ENCODE results near the gene ROR1. TPM values are rescaled to one million over a fixed set of nuclear protein-coding genes. Genes with fewer than 3 reads are reported as not detected.

ROR1 gene
- total and polyA plus RNA-seq, 2 donors (not counting 1 experiment from before 2014, with no cell fraction given): 0.46 to 16.0 TPM

- no peak for TF ChIP-seq EZH2 (IDR thresholded peaks at IDR 0.05; ENCODE audit: borderline replicate concordance, insufficient read depth, low read depth, low read length, poor library complexity, severe bottlenecking)
- TF ChIP-seq, protein P1, sequence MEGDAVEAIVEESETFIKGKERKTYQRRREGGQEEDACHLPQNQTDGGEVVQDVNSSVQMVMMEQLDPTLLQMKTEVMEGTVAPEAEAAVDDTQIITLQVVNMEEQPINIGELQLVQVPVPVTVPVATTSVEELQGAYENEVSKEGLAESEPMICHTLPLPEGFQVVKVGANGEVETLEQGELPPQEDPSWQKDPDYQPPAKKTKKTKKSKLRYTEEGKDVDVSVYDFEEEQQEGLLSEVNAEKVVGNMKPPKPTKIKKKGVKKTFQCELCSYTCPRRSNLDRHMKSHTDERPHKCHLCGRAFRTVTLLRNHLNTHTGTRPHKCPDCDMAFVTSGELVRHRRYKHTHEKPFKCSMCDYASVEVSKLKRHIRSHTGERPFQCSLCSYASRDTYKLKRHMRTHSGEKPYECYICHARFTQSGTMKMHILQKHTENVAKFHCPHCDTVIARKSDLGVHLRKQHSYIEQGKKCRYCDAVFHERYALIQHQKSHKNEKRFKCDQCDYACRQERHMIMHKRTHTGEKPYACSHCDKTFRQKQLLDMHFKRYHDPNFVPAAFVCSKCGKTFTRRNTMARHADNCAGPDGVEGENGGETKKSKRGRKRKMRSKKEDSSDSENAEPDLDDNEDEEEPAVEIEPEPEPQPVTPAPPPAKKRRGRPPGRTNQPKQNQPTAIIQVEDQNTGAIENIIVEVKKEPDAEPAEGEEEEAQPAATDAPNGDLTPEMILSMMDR (IDR thresholded peaks at IDR 0.05): no peak
- 84% methylated on average over 7 of the region's 7 CpGs for whole genome bisulfite sequencing (ENCODE audit: insufficient coverage)
- H3K4me2 ChIP-seq (replicated peaks; ENCODE audit: low read depth, low read length, poor library complexity, severe bottlenecking): no peak overlapping the region
- no peak overlapping the region for H3K4me3 ChIP-seq (ENCODE audit: control extremely low read depth in 1 of 5, extremely low read depth in 1 of 5, insufficient read depth in 1 of 5, low read depth in 2 of 5, low read length in 4 of 5)
- POLR2A ChIA-PET: no interaction called here
- no peak for DNase-seq
- H3K9me3 ChIP-seq (ENCODE audit: control extremely low read depth in 1 of 3, control insufficient read depth in 2 of 3, insufficient read depth in 1 of 3, low read length in 2 of 3): peaks cover 0 to 3% (median 0%) of the 10 kb centered on the region in 3 donors
- H2AFZ ChIP-seq (ENCODE audit: insufficient read depth, low read depth, low read length, poor library complexity, severe bottlenecking): no peak overlapping the region
- Mint-ChIP-seq H3K4me3 (no peak overlapping the region), H3K4me1 (no peaks in the 10 kb centered on the region), H3K27me3 (peaks cover 11% of the 10 kb centered on the region), H3K9me3 (ENCODE audit: insufficient read depth) (no peaks in the 10 kb centered on the region), H3K27ac (no peak overlapping the region)
- no peaks in the 10 kb centered on the region for H3K79me2 ChIP-seq (ENCODE audit: control insufficient read depth, insufficient read depth, low read length)
- H3K27ac ChIP-seq (ENCODE audit: low read length in 2 of 2): no peak overlapping the region
- no peaks in the 10 kb centered on the region for H3K36me3 ChIP-seq (replicated peaks in 1 of 2; ENCODE audit: control extremely low read depth in 1 of 2, control insufficient read depth in 1 of 2, extremely low read depth in 1 of 2, insufficient read depth in 2 of 2, low read length in 1 of 2)
- H3K27me3 ChIP-seq (replicated peaks in 1 of 4; ENCODE audit: control extremely low read depth in 1 of 4, control insufficient read depth in 3 of 4, insufficient read depth in 4 of 4, low read length in 3 of 4): peaks cover 0 to 3% (median 0%) of the 10 kb centered on the region in 4 experiments
- no peaks in the 10 kb centered on the region for H3K4me1 ChIP-seq (ENCODE audit: control insufficient read depth in 2 of 2, insufficient read depth in 2 of 2, low read length in 2 of 2)
- CTCF ChIA-PET: interaction anchor here (1.3 kb wide), 1 partner anchor 120 kb away, joined by 4 read pairs; no protein-coding TSS in a partner anchor
- H4K20me1 ChIP-seq (ENCODE audit: control insufficient read depth, insufficient read depth, low read length, poor library complexity, severe bottlenecking): no peaks in the 10 kb centered on the region
- ATAC-seq (ENCODE audit: low read depth): no peak
- intact Hi-C loops (cut with micrococcal nuclease): no loop called here
- H3K9ac ChIP-seq (ENCODE audit: low read length): no peak overlapping the region
Observed at GRCh38 chr1:63794939-63795378, 21.1 kb downstream of the ROR1 start.

- Mint-ChIP-seq H3K4me3 (no peak overlapping the region), H3K4me1 (no peaks in the 10 kb centered on the region), H3K27me3 (peaks cover 9% of the 10 kb centered on the region), H3K9me3 (ENCODE audit: insufficient read depth) (no peaks in the 10 kb centered on the region), H3K27ac (no peak overlapping the region)
- CTCF ChIA-PET: interaction anchor here (0.5 to 1.3 kb wide), 2 partner anchors 119 to 240 kb away, joined by 4 read pairs; no protein-coding TSS in a partner anchor
- no peak overlapping the region for H2AFZ ChIP-seq (ENCODE audit: insufficient read depth, low read depth, low read length, poor library complexity, severe bottlenecking)
- H3K4me1 ChIP-seq (ENCODE audit: control insufficient read depth in 2 of 2, insufficient read depth in 2 of 2, low read length in 2 of 2): no peaks in the 10 kb centered on the region
- no peak overlapping the region for H3K27ac ChIP-seq (ENCODE audit: low read length in 2 of 2)
- no peak overlapping the region for H3K9ac ChIP-seq (ENCODE audit: low read length)
- H3K4me2 ChIP-seq (replicated peaks; ENCODE audit: low read depth, low read length, poor library complexity, severe bottlenecking): no peak overlapping the region
- TF ChIP-seq, protein P1 (IDR thresholded peaks at IDR 0.05): no peak
- no peak for TF ChIP-seq EZH2 (IDR thresholded peaks at IDR 0.05; ENCODE audit: borderline replicate concordance, insufficient read depth, low read depth, low read length, poor library complexity, severe bottlenecking)
- intact Hi-C loops (cut with micrococcal nuclease): no loop called here
- POLR2A ChIA-PET: no interaction called here
- no peaks in the 10 kb centered on the region for H3K36me3 ChIP-seq (replicated peaks in 1 of 2; ENCODE audit: control extremely low read depth in 1 of 2, control insufficient read depth in 1 of 2, extremely low read depth in 1 of 2, insufficient read depth in 2 of 2, low read length in 1 of 2)
- H3K4me3 ChIP-seq (ENCODE audit: control extremely low read depth in 1 of 5, extremely low read depth in 1 of 5, insufficient read depth in 1 of 5, low read depth in 2 of 5, low read length in 4 of 5): no peak overlapping the region
- WGBS (ENCODE audit: insufficient coverage): 100% methylated on average over 2 of the region's 4 CpGs
- H3K9me3 ChIP-seq (ENCODE audit: control extremely low read depth in 1 of 3, control insufficient read depth in 2 of 3, insufficient read depth in 1 of 3, low read length in 2 of 3): peaks cover 0 to 3% (median 0%) of the 10 kb centered on the region in 3 donors
- ATAC-seq (ENCODE audit: low read depth) (no peak), DNase-seq (no peak)
- H4K20me1 ChIP-seq (ENCODE audit: control insufficient read depth, insufficient read depth, low read length, poor library complexity, severe bottlenecking): no peaks in the 10 kb centered on the region
- no peaks in the 10 kb centered on the region for H3K79me2 ChIP-seq (ENCODE audit: control insufficient read depth, insufficient read depth, low read length)
- peaks cover 0 to 3% (median 0%) of the 10 kb centered on the region in 4 experiments for H3K27me3 ChIP-seq (replicated peaks in 1 of 4; ENCODE audit: control extremely low read depth in 1 of 4, control insufficient read depth in 3 of 4, insufficient read depth in 4 of 4, low read length in 3 of 4)
Observed at GRCh38 chr1:63795455-63795854, 21.6 kb downstream of the ROR1 start.
